K562 (cell line): Measurements from ENCODE around the gene ABHD16B. TPM values are rescaled to one million over a fixed set of nuclear protein-coding genes. Genes with fewer than 3 reads are reported as not detected.
A peak's percentile ranks its signal among the peaks of the same experiment; 100 is the strongest.

Experiments used
- ATAC-seq: fragments of 200-7000 bp; cut with Tn5 transposase; 3 replicates; pipeline ENCODE4 v1.9.1; 2020; ENCODE audit warnings: moderate library complexity
- BruUV-seq: library from RNA; stranded (reverse); fragments of 400-500 nt; replicated peaks from 2 replicates; lab custom pipeline; 2021; lab: Mats Ljungman, UMichigan
- CTCF ChIA-PET: fragments of 300-600 bp; formaldehyde crosslinking; extraction: SDS; loops from one replicate; lab custom pipeline; 2021; ENCODE audit warnings: low intra/inter-chr PET ratio; lab: Yijun Ruan, JAX
- POLR2A ChIA-PET: fragments of 300-600, 350-650 bp; sonication (Branson Sonifier 250); formaldehyde crosslinking; extraction: SDS; loops from one replicate; lab custom pipeline; 2021; ENCODE audit warnings: antibody characterized with exemption, inconsistent platforms; lab: Yijun Ruan, JAX
- DNase-seq, 4 experiments: peaks; one replicate each; pipeline versions ENCODE4 v3.0.0 to v3.0.0-alpha.2; 2011 to 2018; ENCODE audit warnings: low spot score in 3 of 4, mixed read lengths in 3 of 4; ENCODE audit errors: extremely low read depth in 1 of 4
- FAIRE-seq: peaks from 2 replicates; lab custom pipeline; 2011; peaks lifted over from hg19 to GRCh38; lab: Jason Lieb, UNC
- H2AFZ ChIP-seq: 2 replicates; pipeline ENCODE4 v1.6.0; 2011; ENCODE audit warnings: low read depth, low read length, control low read depth, inconsistent platforms
- H3K27ac ChIP-seq: fragments of 200-600 bp; 3 replicates; pipeline ENCODE4 v1.8.0; 2011; ENCODE audit warnings: low read depth, mild to moderate bottlenecking, control low read depth, inconsistent platforms, low read length, moderate library complexity, mixed read lengths; ENCODE audit errors: extremely low read depth
- H3K27me3 ChIP-seq, 2 experiments: fragments of 300-600 bp in 1 of 2; 2 replicates in 1 of 2; 3 replicates in 1 of 2; pipeline versions ENCODE4 v1.6.0 to v1.8.0; 2011; ENCODE audit warnings: inconsistent platforms in 2 of 2, low read length in 2 of 2, mild to moderate bottlenecking in 1 of 2, mixed read lengths in 1 of 2, moderate library complexity in 1 of 2; ENCODE audit not compliant: control insufficient read depth in 2 of 2, insufficient read depth in 2 of 2
- H3K36me3 ChIP-seq: fragments of 300-600 bp; 3 replicates; pipeline ENCODE4 v1.8.0; 2011; ENCODE audit warnings: mild to moderate bottlenecking, low read length, inconsistent platforms; ENCODE audit not compliant: control insufficient read depth, insufficient read depth
- H3K4me1 ChIP-seq, 2 experiments: fragments of 200-600 bp in 1 of 2; replicated peaks in 1 of 2; 2 replicates in 1 of 2; 3 replicates in 1 of 2; pipeline versions ENCODE4 v1.5.1 to v1.8.0; 2011; ENCODE audit warnings: inconsistent platforms in 2 of 2, low read length in 2 of 2, mild to moderate bottlenecking in 1 of 2, mixed read lengths in 1 of 2, moderate library complexity in 1 of 2; ENCODE audit not compliant: control insufficient read depth in 2 of 2, insufficient read depth in 2 of 2
- H3K4me2 ChIP-seq: 2 replicates; pipeline ENCODE4 v1.6.1; 2011; ENCODE audit warnings: low read length, control low read depth, inconsistent platforms, mixed read lengths; ENCODE audit not compliant: insufficient read depth
- H3K4me3 ChIP-seq: fragments of 200-600 bp; sonication (generic), shearing (Covaris generic); 2 replicates; pipeline ENCODE4 v1.5.1; 2016; ENCODE audit warnings: control low read depth, inconsistent platforms
- H3K79me2 ChIP-seq: fragments of 200-600 bp; 3 replicates; pipeline ENCODE4 v1.8.0; 2011; ENCODE audit warnings: low read length, inconsistent platforms; ENCODE audit not compliant: control insufficient read depth, insufficient read depth
- H3K9ac ChIP-seq, 2 experiments: 2 replicates each; pipeline versions ENCODE4 v1.6.0 to v1.6.1; 2011; ENCODE audit warnings: low read depth in 2 of 2, low read length in 2 of 2, control low read depth in 1 of 2, inconsistent platforms in 1 of 2, mild to moderate bottlenecking in 1 of 2, mixed read lengths in 1 of 2; ENCODE audit not compliant: insufficient read depth in 1 of 2
- H3K9me1 ChIP-seq: one replicate; pipeline ENCODE4 v1.6.0; 2011; ENCODE audit warnings: inconsistent platforms, mild to moderate bottlenecking, low read length, moderate library complexity; ENCODE audit not compliant: control insufficient read depth, insufficient read depth
- H3K9me3 ChIP-seq: replicated peaks from 2 replicates; pipeline ENCODE4 v1.5.1; 2011; ENCODE audit warnings: low read depth, low read length, inconsistent platforms; ENCODE audit not compliant: control insufficient read depth, insufficient read depth
- H4K20me1 ChIP-seq: replicated peaks from 2 replicates; pipeline ENCODE4 v1.6.1; 2011; ENCODE audit warnings: low read length, inconsistent platforms, mixed read lengths; ENCODE audit not compliant: control insufficient read depth, insufficient read depth
- CBFA2T3 ChIP-seq: fragments of 450-650 bp; IDR thresholded peaks from 2 replicates; pipeline ENCODE4 v1.6.1; 2017
- POLR2G ChIP-seq: fragments of 200-400 bp; formaldehyde crosslinking; IDR thresholded peaks from 2 replicates; pipeline ENCODE4 v1.6.1; 2017; ENCODE audit warnings: low read depth, mild to moderate bottlenecking, antibody characterized with exemption, low read length, moderate library complexity
- RUNX1 ChIP-seq: sonication (generic); IDR thresholded peaks from 2 replicates; pipeline ENCODE4 v1.6.1; 2016; ENCODE audit warnings: antibody characterized with exemption, low read depth
- WGBS: fragments of 100-300 bp; shearing (Covaris generic); methylation state at CpG from one replicate; pipeline ENCODE4 v1.1.6; 2016; ENCODE audit warnings: low coverage, mixed read lengths; ENCODE audit not compliant: insufficient coverage; ENCODE audit errors: missing lambda C conversion rate; 5-methylcytosine and 5-hydroxymethylcytosine counted together
- in situ Hi-C: fragments of 300-500 bp; cut with MboI; formaldehyde crosslinking; loops from 4 replicates; pipeline ENCODE4 v1.15.0; 2018; ENCODE audit warnings: inconsistent platforms, mixed read lengths
- intact Hi-C: fragments of 100-400 bp; cut with micrococcal nuclease; formaldehyde crosslinking; loops from 2 replicates; pipeline ENCODE4 v1.14.2; 2022
- polyA plus RNA-seq, 8 experiments: library from polyadenylated mRNA; depleted of rRNA in 4 of 8; stranded (reverse) in 5 of 8; unstranded in 3 of 8; fragments of >200 nt; fragmentation: Nextera tagmentation in 2 of 8; fragmentation: Illumina TruSeq in 1 of 8; extraction: Ambion mirVana in 2 of 8; extraction: Trizol in 1 of 8; gene quantifications; 2 replicates each; pipeline versions ENCODE4 v1.2.1 to v1.2.3, GENCODE V29; 2011 to 2014; ENCODE audit warnings: inconsistent platforms in 1 of 8, missing spikeins in 1 of 8
- total RNA-seq, 7 experiments: library from RNA; depleted of rRNA in 6 of 7; stranded (reverse); fragments of >200 nt in 6 of 7; fragmentation: Illumina TruSeq in 2 of 7; extraction: Trizol in 2 of 7; gene quantifications; 2 replicates each; pipeline versions ENCODE4 v1.2.1 to v1.2.3, GENCODE V29; 2011 to 2021; ENCODE audit warnings: low replicate concordance in 1 of 7

The ABHD16B gene
- total and polyA plus RNA-seq, 9 of the 15 experiments (the other 6 are each of a cell fraction or from before 2014, with no cell fraction given), result not detected

DNA sequence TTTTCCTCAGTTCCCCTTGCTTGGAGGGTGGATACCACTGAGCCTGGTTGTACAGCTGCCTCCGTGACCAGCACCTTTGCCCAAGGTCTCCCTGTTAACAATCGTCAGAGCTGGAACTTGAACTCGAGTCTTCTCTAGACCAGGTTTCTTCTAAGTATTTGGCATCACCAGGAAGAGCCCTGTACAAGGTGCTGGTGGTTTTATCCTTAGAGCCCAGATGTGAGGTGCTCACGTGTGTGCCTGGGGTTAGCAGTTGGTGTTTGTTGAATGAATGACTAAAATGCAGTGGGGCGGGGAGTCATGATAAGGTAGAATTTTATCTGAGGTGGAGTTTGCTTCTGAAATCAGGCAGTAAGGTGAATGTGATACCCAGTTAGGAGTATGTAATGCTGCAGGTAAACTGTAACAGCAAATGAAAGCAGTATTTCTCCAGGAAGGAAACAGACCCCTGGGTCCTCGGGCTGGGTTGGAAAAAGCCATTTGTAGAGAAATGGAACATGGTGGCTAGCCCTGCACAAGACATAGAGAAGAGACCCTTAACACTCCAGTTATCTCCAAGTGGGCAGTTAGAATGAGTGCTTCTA is 36.8 kb downstream of the ABHD16B start:
- TF ChIP-seq CBFA2T3 (0 out of 2 replicates have a peak, but pooled peaks have one; percentile 5), RUNX1 (no peak), POLR2G (no peak)
- ATAC-seq (no peak), FAIRE-seq (no peak), DNase-seq (no peak)
- H3K4me2 ChIP-seq, result no peak overlapping the region
- no peak overlapping the region; the same call in 2 of the 3 replicates for H3K27ac ChIP-seq
- POLR2A ChIA-PET, result interaction anchor here (0.6 to 1.2 kb wide), 4 partner anchors 9 to 214 kb away, joined by 3 to 5 read pairs (median 3); partner anchors contain the start of gene TPD52L2
- H3K9ac ChIP-seq, result peak overlapping the region in 1 of 2 experiments; percentile 69; a peak in 1 of 4 replicates
- peaks cover 33% of the 10 kb centered on the region; the same call in 2 of the 3 replicates for H3K36me3 ChIP-seq
- no peak overlapping the region for H3K4me3 ChIP-seq
- no peaks in the 10 kb centered on the region for H3K9me1 ChIP-seq
- peaks cover 69% of the 10 kb centered on the region for H3K79me2 ChIP-seq
- peaks cover 30 to 52% of the 10 kb centered on the region in 2 experiments for H3K4me1 ChIP-seq
- intact Hi-C loops, result no loop called here
- no TSS peak for BruUV-seq
- peaks cover 27% of the 10 kb centered on the region for H4K20me1 ChIP-seq
- H3K27me3 ChIP-seq, result no peaks in the 10 kb centered on the region
- CTCF ChIA-PET, result interaction anchor here (0.7 kb wide), 1 partner anchor 11 kb away, joined by 3 read pairs; no protein-coding TSS in a partner anchor
- no peaks in the 10 kb centered on the region for H3K9me3 ChIP-seq
- in situ Hi-C loops, result no loop called here
- 77% methylated on average over 6 of the region's 6 CpGs for WGBS
- H2AFZ ChIP-seq, result no peak overlapping the region
